NOMO-1 treated with dmso at 0.1 percent for 144 hours (cell line): Measurements from ENCODE around the gene SLIT3.

ENCODE experiments used
- DNase-seq: peaks from one replicate; lab custom pipeline; 2025; ENCODE audit not compliant: unreplicated experiment; lab: John Stamatoyannopoulos, UW

SLIT3 gene

DNA sequence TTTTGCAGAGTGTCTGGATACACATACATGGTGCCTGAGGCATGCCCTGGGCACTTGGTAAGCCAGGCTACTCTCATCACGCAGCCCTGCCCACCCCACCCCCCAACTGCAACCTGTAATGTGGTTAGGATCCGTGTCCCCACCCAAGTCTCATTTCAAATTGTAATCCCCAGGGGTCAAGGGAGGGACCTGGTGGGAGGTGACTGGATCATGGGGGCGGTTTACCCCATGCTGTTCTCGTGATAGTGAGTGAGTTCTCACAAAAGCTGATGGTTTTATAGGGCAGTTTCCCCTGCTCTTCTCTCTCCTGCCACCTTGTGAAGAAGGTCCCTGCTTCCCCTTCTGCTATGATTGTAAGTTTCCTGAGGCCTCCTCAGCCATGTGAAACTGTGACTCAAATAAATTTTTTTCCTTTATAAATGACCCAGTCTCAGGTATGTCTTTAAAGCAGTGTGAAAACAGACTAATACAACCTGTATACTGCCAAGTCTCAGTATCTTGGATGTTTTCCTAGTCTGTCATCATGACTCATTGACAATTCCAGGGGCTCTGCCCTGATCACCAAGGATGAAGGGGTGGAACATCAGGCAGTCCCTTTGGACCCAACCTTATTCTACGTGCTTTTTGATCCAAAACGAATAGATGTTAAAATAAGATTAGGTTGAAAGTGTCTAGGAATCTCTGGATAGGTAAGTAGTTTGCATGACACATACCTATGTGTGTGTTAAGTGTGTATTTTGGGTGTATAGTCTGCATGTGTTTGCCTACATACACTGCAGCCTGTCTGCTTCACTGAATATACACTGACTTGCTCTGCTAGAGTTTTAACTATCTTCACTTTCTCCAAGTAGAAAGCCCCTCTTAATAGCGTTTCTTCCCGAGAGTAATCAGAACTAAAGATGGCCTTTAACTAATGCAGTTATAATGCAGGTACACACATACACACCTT, 293.8 kb downstream of the SLIT3 start:
- DNase-seq = no peak

DNA sequence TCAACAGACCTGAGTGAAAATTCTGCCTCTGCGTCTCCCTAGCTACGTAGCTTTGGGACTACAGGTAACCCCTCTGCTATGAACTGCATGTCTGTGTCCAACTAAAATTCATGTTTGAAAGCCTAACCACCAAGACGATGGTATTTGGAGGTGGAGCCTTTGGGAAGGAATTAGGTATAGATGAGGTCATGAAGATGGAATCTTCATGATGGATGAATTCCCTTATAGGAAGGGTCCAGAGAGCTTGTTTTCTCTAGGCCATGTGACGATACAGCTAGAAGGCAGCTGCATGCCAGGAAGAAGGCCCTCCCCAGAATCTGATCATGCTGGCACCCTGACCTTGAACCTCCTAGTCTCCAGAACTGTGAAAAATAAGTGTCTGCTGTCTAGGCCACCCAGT, 296.4 kb downstream of the SLIT3 start:
- DNase-seq = no peak

DNA sequence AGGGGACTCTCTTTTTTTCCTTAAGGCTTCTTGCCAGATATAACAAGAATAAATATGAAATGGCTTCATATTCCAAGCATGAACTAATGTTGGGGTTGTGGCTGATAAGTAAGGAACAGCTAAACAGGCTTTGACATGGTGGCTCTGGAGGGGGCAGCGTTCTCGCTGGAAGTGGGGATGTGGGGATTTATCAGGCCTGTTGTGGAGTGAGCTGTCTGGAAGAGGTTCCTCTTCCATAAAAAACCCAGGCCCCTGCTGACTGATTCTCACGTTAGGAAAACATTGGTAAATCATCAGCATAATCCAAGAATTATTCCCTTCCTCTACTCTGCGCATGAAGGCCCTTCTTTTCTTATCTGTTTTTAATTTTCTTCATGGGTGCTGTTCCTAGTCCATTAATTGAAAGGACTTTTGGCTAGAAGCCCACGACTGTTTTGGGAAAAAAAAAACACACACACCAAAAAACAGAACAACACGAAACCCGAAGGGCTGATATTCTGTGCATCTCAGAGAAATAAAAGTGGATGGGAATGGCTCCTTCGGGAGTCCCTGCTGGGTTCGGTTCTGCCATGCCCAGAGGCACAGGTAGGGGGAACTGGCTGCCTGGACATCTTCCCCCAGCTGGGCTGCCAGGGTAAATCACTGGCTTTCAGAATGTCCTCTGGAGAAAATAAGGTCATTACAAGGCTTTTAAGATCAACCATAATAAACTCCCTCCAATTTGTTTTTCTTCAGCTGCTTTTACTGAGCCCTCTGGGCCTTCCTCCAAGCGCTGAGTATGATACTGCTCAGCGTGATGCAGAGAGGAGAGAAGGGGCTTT, 297.0 kb downstream of the SLIT3 start:
- DNase-seq = no peak

DNA sequence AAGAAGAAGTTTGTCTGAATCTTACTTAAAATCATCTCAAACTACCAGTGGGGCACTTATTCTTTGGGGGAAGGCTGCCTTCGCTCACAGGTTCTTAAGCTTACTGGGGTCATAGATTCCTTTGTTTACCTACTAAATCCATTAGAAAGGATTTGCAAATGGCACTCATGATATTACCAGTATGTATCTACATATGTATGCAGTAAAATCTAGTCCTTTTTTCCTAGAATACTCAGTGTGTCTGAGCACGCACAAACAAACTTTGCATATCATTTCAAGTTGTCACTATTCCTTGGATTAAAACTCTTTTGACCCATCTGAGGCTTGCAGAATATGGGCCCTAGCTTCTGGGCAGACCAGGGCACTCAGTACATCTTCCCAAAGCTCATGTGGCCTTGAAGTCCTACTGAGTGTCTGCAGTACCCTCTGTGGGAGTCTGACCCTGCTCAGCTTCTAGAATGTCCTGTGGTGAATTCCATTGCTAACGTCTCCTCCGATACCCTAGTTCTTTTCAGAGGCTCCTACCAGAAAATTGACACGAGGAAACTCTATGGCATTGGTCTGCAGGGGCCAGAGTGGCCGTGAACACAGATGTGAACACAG, 297.9 kb downstream of the SLIT3 start:
- no peak for DNase-seq

DNA sequence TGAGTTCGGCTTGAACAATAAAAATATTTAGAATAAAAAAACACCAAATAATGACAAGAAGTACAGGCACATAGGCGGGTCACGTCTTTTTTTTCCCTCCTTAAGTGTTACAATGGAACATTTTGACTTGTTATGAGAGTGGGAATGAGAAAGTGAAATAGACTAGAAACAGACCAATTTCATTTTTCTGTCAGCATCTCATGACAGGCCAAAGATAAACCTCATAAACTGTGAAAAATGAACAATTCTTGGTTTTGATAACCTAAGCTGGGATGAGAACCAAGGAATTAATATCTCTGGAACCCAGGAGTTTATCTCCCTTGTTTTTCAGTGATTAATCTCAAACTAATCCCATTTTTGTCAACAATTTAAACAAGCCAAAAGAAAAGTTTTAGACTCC, 299.5 kb downstream of the SLIT3 start:
- DNase-seq = no peak

DNA sequence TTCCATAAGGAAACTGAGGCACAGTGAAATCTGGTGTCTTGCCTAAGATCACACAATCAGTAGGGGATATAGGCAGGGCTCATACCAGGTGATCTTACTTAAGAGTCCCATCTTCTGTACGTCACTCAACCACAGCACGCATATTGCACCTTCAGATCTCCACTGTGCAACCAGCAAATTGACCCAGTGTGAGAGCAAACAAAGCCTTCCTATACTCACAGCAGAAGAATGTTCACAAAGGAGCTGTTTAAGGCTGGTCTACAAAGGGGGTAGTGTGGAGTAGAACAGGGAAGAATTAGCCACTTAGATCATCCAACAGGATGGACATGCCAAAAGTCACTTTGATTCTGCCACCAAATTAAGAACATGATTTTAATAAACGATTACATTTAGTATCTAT, 305.9 kb downstream of the SLIT3 start:
- DNase-seq = no peak

DNA sequence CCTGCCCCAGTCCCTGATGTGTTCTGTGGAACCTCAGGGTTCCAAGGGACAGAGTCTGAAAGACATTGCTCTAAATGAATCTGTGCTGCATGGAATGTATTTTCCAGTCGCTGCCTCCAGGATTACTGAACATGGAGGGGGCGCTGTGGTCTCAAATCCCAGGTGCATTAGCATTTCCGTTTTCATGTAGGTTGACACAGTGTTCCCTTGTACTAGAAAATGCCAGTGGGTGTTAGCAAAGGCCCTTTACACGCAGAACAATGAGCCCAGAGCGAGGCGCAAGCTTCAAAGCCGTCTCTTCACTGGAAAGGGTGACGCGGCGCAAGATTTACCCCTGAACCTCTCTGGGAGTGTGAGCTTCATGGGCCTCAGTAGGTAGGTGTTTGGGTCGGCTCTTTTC, 308.3 kb downstream of the SLIT3 start:
- DNase-seq = no peak

DNA sequence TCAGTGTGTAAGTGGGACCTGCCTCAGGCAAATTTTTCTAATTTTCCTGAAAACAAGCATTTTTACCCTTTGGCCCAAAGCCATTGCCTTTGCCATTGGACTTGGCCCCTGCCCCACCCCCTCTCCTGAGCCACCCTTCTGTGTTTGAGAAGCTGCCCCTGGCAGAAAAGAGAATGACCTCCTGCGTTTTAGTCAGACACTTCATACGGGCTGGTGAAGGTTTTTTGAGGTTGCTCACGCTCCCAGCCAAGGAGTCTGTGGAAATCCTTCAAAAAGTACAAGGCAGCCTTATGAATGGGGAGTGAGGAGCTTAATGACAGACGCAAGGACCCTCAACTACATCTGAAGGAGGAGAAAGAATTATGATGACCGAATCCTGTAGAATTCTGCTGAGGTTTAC, 308.9 kb downstream of the SLIT3 start:
- DNase-seq = no peak

DNA sequence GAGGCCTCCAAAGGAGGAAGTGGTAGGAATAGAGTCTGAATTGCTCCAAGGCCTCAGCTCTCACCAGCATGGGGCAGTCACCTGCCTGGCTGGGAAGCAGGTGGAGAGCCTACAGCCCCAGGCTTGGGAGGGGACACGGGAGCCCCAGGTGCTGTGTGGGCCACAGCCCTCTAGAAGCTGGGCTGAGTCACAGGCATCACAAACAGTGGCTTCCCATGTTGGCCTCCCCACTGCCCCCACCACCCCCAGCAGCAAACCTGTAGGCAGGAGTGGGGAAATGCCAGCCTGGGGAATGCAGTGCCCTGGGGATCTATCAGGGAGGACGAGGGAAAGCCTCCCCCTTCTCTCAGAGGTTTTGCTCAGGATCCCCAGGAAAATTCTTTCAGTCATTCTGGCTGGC, 309.6 kb downstream of the SLIT3 start:
- DNase-seq = no peak

DNA sequence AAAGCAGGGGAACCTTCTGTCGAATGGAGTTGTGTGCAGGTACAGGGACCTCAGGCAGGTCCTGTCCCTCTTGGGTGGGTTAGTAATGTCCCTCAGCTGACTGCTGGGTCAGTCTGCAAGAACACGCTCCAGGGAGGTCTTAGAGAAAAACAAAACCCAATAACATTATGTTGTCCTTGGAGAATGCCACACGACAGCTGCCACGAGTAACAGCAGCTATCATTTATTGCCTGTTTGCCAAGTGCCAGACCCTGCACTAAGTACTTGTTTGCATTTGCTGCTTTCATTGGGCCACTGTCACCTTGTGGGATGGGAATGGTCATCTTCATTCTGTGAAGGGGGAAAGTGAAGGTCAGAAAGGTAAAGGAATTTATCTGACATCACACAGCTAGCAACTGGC, 310.3 kb downstream of the SLIT3 start:
- no peak for DNase-seq

DNA sequence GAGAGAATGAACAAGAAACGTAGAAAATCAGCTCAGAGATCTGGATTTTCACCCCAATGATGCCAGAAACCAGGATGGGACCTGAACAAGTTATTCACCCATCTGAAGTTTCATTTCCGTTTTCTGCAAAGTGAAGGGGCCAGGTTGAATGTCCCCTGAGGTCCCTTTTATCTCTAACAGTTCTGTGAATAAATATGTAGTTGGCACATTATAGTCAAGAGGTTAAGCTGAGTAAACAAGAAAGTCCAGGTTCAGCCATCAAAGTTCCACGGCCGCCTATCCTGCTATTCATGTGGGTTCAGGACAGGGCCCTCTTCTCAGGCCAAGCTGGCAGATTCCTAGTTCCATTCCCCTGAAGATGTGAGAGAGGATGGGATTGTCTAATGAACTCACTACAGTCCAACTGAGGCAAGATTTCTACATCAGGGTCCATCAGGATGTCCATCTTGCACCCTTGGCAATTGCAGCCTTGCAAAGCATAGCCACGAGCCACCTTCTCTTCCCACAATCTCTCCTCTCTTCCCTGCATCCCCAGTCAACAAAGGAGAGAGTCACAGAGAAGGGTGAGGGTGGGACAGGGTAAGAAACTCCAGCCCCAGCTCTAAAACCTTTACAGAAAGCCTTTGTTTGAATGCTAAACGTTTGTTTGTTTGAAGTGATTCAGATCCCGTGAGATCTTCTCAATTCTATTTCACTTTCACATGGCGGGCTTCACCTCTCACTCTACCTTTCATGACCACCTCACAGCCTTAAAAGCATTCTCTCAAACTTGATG, 311.0 kb downstream of the SLIT3 start:
- no peak for DNase-seq

DNA sequence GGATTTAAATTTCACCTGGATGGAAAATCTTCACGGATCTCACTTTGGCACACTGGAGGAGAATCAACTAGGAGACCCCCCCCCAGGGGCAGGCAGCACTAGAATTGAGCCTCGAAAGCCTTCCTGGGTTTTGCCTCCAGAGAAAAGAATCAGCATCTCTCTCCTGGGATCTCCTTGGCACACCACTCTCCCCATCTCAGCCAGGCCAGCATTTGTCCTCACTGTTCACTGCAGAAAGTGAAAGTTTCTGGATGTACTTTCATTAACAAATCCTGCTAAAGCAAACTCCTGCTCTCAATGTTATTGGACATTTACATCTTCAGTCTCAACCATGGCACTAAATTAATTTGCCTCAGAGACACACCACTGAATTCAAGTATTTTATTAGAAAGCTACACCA, 312.2 kb downstream of the SLIT3 start:
- no peak for DNase-seq

DNA sequence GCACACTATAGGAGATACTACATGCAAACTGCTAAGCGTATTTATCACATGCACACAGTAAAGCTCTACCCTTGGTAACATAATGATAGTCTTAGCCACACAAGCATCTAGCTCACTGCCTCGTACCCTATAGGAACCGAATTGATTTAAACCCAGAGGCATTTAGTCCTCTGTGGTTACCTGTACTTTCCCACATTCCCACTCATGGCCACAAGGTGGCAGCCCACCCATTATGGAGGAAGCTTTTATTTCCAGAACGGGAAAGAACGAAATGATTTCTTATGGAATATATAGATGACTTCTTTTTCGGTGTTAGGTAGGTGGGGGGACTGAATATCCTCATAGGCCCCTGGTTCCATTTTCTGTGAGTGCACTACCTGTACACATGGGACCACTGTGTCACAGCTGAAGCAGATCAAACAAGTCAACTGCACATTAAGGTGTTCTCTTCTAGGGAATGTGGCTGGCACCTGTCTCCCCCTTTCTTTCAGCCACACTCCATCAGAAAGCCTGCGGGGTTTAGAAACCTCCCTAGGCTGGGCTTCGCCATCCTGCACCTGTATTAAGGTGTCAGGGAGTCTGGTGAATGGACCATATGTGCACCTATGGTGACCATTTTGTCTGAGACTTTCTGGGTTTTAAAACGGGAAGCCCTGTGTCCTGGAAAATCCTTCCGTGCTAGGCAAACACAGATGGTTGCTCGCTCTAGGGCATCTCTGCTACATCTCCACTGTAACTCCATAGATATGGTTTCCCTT, 313.2 kb downstream of the SLIT3 start:
- DNase-seq = no peak

DNA sequence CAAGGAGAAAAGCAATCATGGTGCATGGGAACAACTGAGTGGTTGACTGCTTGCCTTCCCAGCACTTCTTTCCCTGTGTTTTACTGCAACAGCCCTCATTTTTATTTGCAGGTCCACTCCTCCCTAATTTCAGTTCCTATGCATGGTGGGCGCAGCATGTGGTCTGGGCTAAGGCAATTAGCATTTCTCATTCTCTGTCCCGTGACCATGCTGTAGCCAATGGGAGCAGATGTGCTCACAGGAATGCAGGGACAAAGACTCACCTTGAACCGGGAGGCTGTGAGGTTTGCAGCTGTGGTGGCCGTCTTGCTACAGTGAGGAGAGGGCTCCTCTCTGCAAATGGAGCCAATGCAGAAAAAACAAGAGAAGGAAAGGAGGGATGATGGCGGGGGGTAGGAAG, 315.5 kb downstream of the SLIT3 start:
- DNase-seq = no peak

DNA sequence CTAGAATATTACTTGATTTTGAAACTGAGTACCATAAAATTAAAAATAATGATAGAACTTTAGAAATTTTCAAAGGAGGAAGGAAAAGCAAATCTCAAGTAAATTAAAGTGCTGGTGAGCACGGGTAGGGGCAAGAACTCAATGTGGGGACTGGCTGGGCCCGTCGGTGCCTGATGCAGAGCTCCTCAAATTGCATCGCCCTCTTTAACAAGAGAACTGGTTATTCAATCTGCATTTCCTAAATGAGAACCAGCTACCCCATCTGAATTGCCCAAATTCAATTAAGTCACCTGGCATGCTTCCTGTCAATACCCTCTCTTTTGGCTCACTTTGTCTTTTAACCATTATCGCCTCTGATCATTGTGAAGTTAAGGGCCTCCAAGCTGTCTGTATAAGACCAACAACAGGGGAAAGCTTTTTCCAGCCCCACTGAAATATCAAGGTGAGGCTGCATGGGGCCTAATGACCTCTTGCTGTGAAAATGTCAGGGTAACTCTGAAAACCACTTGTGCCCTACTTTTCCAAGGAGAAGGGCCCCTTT, 316.7 kb downstream of the SLIT3 start:
- no peak for DNase-seq

DNA sequence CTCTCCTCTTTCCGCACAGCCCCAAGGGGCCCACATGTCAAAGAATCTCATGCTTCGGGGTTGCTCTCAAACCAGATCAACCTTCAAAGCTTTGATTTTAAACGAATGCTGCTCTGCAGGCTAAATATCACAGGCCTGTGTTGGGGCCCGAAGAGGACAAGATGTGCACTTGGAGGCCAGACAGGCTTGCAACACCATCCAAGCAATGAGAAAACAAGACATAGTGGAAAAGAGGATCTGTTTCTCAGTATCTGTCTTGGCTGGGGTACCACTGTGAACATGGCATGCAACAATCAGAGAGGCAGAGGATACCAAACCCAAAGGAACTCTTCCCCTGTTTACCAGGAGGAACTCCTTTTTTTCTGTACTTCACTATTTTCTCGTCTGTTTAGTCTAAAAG, 321.8 kb downstream of the SLIT3 start:
- DNase-seq = no peak

DNA sequence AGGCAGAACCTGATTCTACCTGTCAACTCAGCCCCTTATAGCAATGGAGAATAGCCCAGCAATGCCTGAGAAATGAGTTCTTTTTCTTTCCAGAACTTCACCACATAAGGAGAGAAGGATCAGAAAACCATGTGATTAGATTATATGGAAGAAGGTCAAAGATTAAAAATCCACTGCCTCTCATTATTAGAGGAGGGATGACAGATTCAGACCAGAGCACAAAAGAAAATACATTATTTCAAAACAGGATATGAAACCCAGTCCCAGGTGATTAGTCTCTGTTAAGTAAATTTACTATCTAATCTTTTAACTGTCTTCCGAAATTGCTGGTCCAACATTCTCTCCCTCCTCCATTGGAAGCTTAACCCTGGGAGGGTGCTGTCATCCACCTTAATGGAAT, 322.4 kb downstream of the SLIT3 start:
- no peak for DNase-seq

DNA sequence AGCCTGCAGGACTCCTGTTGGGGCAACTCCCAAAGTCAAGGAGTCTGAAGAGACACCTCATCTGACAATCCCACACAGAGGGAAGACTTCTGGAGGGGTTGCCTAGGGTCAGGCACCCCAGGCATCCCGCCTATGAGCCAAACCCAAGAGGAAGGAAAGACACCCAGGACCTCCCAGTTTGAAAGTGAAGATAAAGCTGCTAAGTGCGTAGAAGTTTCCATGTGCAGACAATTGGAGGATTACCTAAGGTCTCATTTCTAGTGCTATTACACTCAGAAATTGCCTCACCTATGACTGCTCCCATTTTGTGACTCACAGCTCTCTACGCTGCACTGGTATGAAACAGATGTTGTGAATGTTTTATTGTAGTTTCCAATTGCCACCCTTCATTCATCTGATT, 322.9 kb downstream of the SLIT3 start:
- DNase-seq = no peak

DNA sequence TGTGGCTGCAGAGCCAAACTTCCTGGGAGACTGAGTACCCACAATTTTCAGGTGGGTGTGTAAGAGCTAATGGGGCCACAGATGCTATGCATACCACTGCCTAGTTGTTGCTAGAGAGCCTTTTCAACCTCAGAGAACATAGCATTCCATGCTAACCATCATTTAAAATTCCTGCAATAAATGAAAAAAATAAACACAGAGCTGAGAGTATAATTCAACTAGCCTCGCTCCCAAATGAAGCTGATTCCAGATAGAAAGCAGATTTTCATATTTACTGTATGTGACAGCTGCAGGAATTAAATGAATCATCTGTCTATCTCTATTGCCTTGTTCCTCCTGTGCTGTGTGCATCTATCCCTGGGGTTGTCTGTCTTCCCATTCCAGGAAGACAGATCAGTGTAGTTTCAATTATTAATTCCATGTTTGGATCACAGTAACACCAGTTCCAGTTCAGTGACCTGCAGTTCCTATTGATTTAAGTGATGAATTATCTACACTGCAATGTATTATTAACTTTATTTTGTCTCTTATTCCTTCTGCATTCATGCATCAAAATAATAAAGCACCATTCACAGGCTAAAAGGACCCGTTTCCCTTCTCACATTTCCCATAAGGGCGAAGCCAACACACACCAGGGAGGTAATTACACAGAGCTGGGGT, 324.5 kb downstream of the SLIT3 start:
- no peak for DNase-seq

DNA sequence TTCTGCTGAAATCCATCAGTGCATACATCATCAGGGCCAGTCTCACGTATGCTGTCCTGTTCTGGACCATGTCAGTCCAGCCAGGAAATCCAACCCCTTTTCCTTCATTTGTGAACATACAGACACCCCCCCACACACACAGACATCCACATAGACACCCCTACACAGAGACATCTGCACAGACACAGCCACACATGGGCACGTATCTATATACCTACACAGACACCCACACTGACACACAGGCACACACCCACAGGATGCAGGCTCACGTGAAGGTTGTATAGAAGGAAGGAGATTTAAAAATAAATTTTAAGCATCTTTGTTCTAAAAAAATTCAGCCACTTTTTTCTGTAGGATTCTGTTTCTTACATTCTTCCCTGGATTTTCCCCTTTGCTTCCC, 325.6 kb downstream of the SLIT3 start:
- no peak for DNase-seq
